Medulla oblongata (tissue), 1 donor: ENCODE data around the gene RIPK3.

ENCODE experiments used
- DNase-seq: peaks from one replicate; pipeline ENCODE4 v3.0.0-alpha.2; 2015; ENCODE audit errors: extremely low spot score

The RIPK3 gene

DNA sequence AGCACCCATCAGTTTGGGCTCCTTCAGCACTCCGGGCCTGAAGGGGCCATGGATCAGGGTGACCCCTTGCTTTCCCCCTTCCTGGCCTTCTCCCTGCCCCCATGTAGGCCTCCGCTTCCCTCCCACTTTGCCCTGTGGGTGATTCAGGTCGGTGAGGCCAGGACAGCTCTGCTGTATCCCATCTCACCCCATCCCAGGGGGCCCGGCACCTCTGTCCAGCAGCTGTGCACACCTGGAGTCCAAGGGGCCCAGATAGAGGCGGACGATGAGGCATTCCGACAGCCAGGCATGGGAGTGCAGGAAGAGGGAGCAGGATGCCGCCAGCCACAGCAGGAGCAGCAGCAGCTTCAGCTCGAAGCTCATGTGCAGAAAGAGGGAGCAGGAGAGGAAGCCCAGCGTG is 17.1 kb downstream of the RIPK3 start:
- DNase-seq = no peak

DNA sequence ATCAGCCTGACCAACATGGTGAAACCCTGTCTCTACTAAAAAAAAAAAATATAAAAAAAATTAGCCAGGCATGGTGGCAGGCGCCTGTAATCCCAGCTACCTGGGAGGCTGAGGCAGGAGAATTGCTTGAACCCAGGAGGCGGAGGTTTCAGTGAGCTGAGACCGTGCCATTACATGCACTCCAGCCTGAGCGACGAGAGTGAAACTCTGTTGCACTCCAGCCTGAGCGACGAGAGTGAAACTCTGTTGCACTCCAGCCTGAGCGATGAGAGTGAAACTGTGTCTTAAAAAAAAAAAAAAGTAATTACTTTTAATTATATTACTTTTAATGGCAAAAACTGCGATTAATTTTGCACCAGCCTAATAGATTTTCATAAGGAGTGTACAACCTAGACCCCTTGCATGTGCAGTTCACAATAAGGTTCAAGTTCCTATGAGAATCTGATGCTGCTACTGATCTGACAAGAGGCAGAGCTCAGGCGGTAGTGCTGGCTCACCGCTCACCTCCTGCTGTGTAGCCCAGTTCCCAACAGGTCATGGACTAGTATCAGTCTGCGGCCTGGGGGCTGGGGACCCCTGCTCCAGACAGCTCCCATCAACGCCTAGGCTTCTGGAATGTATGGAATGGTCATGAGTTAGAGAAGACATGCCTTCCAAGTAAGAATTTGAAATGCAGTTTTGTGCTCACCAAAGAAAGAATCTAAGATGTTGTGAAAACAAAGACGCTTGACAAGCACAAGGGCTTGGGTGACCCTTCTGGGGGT is 18.4 kb downstream of the RIPK3 start:
- no peak for DNase-seq

DNA sequence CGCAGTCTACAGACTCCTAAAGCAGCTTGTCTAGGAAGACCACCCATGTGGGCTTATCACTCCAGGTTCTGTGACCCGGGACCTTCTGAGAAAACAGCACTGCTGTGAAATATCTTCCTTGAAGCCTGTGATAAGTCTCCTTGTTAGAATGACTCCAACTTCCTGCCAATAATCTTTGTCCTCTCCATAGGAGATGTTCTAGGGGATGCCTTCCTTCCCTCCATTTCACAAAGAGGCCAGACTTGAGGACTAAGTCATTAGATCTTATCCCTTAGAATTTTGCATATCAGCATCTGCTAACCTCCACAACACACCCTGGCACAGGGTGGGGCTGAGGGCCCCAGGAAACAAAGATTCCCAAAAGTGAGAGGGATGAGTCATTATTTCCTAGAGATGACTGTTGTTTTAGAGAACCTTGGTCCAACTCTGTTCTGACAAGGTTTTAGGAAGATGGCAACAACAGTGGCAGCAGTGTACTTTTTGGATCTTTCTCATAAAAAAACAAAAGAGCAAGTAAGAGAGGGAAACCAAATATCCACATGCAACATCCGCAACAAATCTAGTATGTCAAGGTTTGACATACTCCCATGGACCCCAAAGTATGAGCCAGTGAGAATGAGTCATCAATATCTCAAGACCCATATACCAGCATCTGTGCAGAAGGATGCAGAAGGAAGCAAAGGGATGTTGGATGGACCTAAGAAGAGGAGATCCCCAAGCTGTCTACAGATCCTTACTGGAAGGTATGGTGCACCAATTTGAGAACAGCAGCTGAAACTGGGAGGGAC is 22.5 kb downstream of the RIPK3 start:
- DNase-seq = no peak

DNA sequence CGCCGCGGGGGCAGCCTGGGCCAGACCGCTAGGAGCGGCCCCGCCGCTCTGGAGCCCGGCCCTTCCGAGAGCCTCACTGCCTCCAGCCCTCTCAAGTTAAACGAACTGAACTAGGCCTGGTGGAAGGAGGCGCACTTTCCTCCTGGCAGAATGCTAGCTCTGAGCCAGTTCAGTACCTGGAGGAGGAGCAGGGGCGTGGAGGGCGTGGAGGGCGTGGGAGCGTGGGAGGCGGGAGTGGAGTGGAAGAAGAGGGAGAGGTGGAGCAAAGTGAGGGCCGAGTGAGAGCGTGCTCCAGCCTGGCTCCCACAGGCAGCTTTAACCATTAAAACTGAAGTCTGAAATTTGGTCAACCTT is 23.2 kb downstream of the RIPK3 start:
- no peak for DNase-seq

DNA sequence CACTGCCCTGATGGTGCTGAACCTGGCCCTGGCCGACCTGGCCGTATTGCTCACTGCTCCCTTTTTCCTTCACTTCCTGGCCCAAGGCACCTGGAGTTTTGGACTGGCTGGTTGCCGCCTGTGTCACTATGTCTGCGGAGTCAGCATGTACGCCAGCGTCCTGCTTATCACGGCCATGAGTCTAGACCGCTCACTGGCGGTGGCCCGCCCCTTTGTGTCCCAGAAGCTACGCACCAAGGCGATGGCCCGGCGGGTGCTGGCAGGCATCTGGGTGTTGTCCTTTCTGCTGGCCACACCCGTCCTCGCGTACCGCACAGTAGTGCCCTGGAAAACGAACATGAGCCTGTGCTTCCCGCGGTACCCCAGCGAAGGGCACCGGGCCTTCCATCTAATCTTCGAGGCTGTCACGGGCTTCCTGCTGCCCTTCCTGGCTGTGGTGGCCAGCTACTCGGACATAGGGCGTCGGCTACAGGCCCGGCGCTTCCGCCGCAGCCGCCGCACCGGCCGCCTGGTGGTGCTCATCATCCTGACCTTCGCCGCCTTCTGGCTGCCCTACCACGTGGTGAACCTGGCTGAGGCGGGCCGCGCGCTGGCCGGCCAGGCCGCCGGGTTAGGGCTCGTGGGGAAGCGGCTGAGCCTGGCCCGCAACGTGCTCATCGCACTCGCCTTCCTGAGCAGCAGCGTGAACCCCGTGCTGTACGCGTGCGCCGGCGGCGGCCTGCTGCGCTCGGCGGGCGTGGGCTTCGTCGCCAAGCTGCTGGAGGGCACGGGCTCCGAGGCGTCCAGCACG is 23.8 kb downstream of the RIPK3 start:
- DNase-seq = no peak

DNA sequence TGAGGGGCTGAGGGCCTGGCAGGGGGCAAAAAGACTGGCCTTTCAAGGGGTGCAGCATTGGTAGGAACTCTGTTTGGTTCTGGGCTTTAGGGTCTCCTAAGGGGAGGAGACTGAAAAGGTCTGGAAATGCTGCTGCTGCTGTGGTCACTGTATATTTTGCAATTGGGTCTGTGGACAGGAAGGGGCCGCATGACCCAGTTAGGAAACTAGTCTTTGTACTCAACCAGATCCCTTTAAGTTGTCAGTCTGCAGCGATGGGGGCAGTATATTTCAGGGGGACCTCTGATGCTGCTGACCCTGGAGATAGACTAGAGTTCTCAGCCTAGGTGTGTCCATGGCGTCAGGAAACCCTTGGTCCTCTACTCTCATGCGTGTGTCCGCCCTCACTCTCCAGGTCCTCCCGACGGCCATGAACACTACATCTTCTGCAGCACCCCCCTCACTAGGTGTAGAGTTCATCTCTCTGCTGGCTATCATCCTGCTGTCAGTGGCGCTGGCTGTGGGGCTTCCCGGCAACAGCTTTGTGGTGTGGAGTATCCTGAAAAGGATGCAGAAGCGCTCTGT is 24.5 kb downstream of the RIPK3 start:
- no peak for DNase-seq

DNA sequence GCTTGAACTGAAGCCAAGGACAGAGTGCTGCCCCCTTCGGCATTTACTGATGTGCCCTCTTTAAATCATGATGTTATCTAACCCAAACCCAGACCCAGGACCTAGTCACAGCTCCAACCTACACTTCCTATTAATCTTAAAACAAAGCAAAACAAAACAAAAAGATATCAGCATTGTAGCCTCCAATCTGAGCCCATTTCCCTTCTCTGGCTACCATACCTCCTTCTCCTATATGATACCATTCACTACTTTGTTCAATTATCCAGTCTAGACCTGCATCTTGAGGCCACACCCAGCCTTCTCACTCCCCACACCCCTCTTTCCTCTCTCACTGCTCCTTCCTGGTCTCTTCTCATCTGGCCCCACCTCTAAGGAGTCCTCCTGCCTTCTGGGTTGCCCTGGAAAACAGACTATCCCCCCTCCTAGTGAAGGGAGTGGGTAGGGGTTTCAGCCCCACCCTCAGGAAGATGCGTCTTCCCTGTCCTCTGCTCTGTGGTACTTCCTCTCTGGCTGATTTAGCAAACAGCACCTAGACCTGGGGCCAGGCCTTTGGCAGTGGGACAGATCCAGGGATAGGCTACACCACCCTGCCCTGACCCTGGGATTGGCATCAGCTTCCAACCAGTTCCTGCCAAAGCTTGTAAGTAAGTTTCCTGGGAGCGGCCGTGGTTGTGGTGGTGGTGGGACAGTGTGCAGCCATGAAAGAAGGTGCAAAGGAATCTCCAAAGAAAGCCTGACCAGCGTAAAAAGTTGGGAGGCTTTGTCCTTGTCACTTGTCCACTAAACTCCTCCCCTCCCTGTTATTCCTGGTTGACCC is 25.2 kb downstream of the RIPK3 start:
- DNase-seq = no peak

DNA sequence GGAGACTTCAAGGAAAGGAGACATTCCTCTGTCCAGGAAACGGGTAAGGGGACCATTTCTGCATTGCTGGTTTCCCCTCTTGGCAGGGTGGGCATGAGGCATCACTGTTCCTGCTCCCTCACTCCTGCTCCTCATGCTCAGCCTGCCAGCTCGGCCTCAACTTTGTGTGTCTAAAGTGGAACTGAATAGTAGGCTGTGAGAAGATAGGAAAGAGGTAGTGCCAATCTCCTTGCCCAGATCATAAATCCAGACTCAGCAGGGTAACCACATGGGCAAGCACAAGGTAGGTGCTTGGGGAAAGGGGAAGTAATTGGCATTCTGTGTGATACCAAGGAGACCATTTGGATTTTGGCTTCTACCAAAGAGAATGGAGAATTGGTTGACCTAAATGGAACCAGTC is 25.9 kb downstream of the RIPK3 start:
- DNase-seq = peak; percentile 64

DNA sequence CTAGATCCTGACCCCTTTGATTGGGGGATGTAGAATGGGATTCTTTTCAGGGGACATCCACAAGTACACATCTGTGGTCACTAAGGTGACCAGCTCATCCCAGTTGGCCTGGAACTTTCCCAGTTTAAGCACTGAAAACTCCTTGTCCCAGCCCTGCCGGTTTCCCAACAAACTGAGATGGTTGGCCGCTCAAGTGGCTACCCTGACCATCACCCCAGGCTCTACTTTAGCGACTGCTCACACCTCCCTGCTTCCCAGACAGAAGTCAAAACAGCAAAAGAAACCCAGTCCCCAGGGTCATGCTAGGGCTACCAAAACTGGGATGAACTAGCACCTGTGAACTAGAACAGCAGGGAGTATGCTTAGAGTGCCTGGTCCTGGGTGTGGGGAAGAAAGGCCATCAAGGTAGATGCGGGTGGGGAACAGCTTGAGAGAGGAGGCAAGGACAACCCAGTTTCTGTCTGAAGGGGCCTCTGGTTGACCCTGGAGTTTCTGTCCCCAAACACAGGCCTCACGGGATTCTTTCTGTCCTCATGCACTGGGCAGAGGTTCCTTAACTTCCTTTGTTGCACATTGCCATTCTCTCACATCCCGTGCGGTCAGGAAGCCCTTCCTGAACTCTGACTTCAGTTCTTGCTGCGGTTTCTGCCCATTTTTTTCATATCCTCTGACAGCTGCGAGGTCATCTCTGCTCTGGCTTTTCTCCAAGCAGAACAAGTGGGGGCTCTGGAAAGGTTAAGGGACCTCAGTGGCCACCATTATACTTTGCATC is 26.9 kb downstream of the RIPK3 start:
- peak; percentile 64 for DNase-seq

DNA sequence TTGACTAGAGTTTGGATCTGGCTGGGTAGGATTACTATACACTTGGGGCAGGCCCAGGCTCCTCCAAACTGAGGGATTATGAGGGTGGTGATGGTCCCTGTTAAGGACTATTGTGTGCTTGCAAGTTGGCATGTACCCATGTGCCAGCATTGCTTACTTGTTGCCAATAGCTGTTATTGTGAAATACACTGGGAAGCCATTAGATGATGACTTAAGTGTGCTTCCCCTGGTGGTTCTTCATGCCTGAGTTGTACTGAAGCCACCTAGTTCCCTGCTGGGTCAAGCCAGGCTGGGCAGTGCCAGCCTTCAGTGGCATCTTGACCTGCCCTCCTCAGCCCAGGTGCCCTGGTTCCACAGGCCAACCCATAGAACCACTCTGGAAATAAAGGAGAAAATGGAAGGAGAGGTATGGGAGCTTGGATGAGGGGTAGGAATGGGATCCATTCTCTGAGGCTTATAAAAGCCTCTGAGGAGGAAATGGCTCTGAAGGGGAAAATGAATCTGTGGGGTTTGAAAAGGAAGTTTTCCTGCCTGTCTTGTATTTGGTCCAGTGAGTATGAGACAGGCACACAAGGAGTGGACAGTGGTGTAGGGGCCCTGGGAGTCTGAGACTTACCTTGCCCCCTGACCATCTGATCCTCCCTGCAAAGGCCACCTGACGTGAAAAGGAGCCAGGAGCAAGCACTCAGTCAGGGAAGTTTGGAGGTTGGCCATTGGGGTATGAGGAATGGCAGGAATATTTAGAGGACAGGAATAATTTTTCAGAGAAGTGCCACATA is 27.8 kb downstream of the RIPK3 start:
- no peak for DNase-seq

DNA sequence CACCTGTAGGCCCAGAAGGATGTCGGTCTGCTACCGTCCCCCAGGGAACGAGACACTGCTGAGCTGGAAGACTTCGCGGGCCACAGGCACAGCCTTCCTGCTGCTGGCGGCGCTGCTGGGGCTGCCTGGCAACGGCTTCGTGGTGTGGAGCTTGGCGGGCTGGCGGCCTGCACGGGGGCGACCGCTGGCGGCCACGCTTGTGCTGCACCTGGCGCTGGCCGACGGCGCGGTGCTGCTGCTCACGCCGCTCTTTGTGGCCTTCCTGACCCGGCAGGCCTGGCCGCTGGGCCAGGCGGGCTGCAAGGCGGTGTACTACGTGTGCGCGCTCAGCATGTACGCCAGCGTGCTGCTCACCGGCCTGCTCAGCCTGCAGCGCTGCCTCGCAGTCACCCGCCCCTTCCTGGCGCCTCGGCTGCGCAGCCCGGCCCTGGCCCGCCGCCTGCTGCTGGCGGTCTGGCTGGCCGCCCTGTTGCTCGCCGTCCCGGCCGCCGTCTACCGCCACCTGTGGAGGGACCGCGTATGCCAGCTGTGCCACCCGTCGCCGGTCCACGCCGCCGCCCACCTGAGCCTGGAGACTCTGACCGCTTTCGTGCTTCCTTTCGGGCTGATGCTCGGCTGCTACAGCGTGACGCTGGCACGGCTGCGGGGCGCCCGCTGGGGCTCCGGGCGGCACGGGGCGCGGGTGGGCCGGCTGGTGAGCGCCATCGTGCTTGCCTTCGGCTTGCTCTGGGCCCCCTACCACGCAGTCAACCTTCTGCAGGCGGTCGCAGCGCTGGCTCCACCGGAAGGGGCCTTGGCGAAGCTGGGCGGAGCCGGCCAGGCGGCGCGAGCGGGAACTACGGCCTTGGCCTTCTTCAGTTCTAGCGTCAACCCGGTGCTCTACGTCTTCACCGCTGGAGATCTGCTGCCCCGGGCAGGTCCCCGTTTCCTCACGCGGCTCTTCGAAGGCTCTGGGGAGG is 28.9 kb downstream of the RIPK3 start, which contains the start of gene LTB4R:
LTB4R (plus strand) TSS at position 857 of the 959 bp plus-strand sequence. CDS start 4,150 bp downstream, outside the sequence.
- peak; percentile 70 for DNase-seq

DNA sequence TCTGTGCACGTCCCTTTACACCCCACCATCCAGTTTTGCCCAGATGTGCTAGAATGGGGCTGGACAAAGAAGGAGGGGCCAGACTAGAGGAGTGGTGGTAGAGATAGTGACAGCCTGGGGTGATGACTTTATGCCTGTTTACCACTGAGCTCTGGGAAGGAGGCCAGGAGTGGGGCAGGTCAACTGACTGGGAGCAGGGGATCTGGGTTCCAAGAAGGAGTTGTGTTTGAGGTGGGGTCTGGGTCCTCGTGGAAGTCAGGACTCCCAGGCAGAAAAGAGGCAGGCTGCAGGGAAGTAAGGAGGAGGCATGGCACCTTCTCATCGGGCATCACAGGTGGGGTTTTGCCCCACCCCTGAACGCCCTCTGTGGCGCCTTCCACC is 29.5 kb downstream of the RIPK3 start:
- no peak for DNase-seq

DNA sequence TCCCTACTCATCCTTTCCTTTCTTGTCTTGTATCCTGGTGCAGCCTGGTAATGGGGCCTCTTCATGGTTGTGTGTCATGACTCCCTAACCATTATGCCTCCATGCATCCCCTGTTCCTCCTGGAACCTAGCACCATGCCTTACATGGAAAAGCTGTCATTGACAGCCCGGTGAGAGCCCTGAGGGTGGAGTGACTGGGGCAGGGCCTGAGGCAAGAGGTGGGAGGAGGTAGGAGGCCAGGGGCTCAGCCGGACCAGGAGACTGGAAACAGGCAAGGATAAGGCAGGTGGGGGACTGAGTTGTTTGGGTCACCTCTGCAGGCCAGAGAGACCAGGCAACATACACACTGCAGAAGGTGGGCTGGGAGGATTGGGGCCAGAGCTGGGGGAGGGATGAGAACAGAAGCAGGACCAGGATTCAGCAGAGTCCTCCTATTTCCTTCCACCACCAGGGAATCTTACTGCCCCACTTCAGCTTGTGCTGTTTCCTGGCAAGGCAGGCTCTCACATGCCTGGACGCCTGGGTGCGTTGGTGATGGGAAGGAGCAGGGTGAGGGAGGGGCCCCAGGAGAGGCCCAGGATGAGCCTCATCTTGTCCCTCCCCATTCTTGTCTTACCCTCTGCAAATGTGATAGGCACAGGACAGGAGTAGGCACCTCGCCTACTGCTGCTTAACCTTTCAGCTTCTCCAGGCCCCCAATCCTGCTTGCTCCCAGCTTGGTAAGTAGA is 30.1 kb downstream of the RIPK3 start, which contains the start of gene LTB4R2:
LTB4R2 (plus strand) TSS at position 603 of the 727 bp plus-strand sequence. CDS start 525 bp downstream, outside the sequence.
- DNase-seq = no peak

DNA sequence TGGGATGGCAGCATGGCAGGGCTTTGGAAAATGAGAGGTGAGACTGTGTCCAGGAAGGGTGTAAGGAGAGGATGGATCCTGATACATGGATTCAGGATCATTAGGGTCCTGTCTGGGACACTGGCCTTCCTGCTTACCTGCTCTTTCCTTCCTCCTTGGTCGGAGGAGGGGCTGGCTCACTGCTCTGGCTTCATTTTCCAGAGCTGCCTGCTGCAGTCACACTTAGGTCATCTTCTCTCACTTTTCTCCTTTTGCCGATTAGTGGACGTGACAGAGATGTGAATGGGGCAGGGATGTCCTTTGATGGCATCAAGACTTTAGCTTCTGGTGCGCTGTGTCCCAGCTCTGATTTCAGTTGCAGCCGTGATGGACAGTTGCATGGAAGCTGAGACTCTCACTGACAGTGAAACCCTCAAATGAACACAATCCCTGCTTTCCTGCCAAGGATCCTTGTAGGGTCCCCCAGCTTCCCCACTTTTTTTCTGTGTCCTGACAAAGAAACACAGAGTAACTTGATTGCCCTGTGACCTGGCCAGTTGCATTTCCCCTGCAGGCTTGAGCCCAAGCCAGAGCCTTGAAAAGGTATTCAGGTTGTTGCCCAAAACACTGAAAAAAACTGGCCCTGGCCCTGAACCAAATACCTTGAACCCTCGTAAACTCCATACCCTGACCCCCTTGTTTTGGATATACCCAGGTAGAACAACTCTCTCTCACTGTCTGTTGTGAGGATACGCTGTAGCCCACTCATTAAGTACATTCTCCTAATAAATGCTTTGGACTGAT is 31.3 kb downstream of the RIPK3 start:
- DNase-seq = no peak

DNA sequence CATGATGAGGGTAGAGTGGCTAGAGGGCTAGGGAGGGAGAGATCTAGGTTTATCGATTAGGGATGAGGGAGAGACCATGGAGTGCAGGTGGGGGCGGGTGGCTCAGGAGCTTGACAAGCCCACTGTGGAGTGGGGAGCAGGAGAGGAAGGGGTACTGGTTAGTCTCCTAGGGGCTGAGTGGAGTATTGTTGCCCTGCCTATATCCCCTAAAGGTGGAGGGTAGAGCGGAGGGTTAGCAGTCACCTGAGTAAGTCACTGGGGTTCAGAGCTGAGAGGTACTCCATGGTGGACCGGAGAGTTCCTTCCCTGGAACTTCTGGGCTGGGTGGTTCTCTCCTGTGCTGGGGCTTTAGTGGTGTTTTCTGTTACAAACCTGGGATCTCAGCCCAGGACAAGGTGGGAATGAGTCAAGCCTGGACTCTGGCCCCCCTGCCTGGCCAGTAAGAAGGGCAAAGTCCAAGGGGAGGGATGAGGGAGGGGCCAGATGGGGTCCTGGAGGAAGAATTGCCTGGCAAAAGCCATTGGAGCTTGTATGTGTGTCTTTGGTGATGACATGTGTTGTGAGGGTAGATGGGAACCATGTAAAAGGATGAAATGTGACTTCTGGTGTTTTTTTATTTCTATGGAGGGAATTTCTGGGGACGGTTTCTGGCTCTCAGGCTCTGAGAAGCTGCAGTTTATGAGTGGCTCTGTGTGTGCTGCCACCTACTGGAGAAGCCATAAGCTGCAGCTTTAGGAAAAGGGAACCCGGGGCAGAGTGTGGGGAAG is 32.0 kb downstream of the RIPK3 start, which contains the start of gene CIDEB:
CIDEB (minus strand) TSS at position 403 of the 767 bp plus-strand sequence; CDS start at position 284, 119 bp downstream.
- peak; percentile 80 for DNase-seq

DNA sequence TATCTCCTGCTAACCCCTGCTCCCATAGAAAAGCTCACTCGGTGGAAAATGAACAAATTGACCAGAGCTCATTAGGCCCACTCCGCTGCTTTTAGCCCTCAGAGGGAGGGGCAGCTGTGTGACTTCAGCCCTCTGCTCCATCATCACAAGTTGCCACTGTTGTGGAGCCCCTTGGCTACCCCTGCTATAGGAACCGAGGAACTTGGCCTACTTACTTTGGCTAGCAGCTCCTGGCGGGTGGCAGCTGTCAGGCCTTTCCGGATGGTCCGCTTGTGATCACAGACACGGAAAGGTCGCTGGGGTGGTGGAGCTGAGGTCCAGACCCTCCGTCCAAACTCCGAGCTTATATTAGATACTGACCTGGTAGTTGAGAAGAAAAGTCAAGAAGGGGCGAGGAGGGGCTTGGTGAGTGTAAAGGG is 32.6 kb downstream of the RIPK3 start:
- DNase-seq = no peak
